ENCODE data around the gene PER1. TPM values are rescaled to one million over a fixed set of nuclear protein-coding genes. Genes with fewer than 3 reads are reported as not detected.

The PER1 gene
- total and polyA plus RNA-seq, 9 of the 15 experiments (the other 6 are each of a cell fraction or from before 2014, with no cell fraction given) = 0.13 to 26.0 (median 3.4) TPM

DNA sequence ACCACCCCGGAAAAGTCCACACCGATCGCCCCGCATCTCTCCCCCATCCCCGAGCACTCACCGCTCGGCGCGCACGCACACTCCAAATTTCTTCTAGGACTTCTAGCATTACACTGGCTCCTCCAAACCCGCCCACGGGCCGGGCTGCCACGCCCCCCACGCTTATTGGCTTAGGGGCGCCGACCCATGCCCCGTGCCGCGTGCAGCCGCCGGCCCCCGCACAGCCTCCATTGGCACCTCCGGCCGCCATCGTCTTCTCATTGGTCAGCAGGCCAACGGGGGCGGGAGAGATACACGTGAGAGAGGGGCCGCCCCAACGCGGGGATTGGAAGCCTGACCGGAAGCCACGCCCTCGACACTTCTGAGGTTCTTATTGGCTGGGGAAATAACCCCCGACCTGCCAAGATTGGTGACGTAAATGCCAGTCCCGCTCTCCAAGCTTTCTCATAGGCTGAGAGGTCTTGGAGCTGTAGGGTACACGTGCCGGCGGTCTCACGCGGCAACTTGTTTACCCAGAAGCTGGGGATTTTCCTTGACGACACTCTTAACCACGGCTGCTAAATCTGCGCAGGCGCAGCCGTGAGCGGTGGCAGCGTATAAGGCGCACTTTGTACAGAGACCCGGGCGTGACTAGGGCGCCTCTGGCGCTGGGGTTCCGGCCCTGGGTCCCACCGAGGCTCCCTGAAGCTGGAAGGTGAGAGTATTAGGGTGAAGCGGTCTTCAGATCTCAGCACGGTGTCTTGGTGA lies 4.2 kb upstream of the PER1 start (continued):
- TF ChIP-seq, protein P1, sequence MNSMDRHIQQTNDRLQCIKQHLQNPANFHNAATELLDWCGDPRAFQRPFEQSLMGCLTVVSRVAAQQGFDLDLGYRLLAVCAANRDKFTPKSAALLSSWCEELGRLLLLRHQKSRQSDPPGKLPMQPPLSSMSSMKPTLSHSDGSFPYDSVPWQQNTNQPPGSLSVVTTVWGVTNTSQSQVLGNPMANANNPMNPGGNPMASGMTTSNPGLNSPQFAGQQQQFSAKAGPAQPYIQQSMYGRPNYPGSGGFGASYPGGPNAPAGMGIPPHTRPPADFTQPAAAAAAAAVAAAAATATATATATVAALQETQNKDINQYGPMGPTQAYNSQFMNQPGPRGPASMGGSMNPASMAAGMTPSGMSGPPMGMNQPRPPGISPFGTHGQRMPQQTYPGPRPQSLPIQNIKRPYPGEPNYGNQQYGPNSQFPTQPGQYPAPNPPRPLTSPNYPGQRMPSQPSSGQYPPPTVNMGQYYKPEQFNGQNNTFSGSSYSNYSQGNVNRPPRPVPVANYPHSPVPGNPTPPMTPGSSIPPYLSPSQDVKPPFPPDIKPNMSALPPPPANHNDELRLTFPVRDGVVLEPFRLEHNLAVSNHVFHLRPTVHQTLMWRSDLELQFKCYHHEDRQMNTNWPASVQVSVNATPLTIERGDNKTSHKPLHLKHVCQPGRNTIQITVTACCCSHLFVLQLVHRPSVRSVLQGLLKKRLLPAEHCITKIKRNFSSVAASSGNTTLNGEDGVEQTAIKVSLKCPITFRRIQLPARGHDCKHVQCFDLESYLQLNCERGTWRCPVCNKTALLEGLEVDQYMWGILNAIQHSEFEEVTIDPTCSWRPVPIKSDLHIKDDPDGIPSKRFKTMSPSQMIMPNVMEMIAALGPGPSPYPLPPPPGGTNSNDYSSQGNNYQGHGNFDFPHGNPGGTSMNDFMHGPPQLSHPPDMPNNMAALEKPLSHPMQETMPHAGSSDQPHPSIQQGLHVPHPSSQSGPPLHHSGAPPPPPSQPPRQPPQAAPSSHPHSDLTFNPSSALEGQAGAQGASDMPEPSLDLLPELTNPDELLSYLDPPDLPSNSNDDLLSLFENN (IDR thresholded peaks at IDR 0.05; ENCODE audit: low read depth in 2 of 2, low read length in 2 of 2) = no peak
- TF ChIP-seq JUN (IDR thresholded peaks at IDR 0.05; ENCODE audit: borderline replicate concordance, low read depth, low read length) (peak; percentile 66; the same call in 1 of the 2 replicates), JUN (CRISPR knock-in tag; IDR thresholded peaks at IDR 0.05; ENCODE audit: borderline replicate concordance) (no peak), PHF21A (IDR thresholded peaks at IDR 0.05; ENCODE audit: borderline replicate concordance, low read depth) (no peak), SAP30 (IDR thresholded peaks at IDR 0.05; ENCODE audit: borderline replicate concordance, insufficient read depth, low read depth, low read length, poor library complexity, severe bottlenecking) (peak; percentile 56), ZNF699 (CRISPR knock-in tag; IDR thresholded peaks at IDR 0.05; ENCODE audit: insufficient replicate concordance) (no peak), ZKSCAN1 (IDR thresholded peaks at IDR 0.05; ENCODE audit: low read depth, low read length) (0 out of 2 replicates have a peak, but pooled peaks have one; percentile 28), MYC (IDR thresholded peaks at IDR 0.05; ENCODE audit: low read depth, low read length) (peak; percentile 74), MYC (CRISPR knock-in tag; IDR thresholded peaks at IDR 0.05; ENCODE audit: borderline replicate concordance, low read depth) (no peak), ZNF174 (CRISPR knock-in tag; IDR thresholded peaks at IDR 0.05) (no peak), IFI16 (CRISPR knock-in tag; IDR thresholded peaks at IDR 0.05) (no peak)
- TF ChIP-seq, protein P2, sequence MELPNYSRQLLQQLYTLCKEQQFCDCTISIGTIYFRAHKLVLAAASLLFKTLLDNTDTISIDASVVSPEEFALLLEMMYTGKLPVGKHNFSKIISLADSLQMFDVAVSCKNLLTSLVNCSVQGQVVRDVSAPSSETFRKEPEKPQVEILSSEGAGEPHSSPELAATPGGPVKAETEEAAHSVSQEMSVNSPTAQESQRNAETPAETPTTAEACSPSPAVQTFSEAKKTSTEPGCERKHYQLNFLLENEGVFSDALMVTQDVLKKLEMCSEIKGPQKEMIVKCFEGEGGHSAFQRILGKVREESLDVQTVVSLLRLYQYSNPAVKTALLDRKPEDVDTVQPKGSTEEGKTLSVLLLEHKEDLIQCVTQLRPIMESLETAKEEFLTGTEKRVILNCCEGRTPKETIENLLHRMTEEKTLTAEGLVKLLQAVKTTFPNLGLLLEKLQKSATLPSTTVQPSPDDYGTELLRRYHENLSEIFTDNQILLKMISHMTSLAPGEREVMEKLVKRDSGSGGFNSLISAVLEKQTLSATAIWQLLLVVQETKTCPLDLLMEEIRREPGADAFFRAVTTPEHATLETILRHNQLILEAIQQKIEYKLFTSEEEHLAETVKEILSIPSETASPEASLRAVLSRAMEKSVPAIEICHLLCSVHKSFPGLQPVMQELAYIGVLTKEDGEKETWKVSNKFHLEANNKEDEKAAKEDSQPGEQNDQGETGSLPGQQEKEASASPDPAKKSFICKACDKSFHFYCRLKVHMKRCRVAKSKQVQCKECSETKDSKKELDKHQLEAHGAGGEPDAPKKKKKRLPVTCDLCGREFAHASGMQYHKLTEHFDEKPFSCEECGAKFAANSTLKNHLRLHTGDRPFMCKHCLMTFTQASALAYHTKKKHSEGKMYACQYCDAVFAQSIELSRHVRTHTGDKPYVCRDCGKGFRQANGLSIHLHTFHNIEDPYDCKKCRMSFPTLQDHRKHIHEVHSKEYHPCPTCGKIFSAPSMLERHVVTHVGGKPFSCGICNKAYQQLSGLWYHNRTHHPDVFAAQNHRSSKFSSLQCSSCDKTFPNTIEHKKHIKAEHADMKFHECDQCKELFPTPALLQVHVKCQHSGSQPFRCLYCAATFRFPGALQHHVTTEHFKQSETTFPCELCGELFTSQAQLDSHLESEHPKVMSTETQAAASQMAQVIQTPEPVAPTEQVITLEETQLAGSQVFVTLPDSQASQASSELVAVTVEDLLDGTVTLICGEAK (IDR thresholded peaks at IDR 0.05) = peak; percentile 84
- TF ChIP-seq, protein P2 (CRISPR knock-in tag; IDR thresholded peaks at IDR 0.05) = no peak

All from K562 (cell line).